GM18502 (cell line): Measurements from ENCODE around the gene MT1M.

Experiments used
- ATAC-seq: cut with Tn5 transposase; IDR thresholded peaks from one replicate; pipeline ENCODE4 v1.9.1; 2021; ENCODE audit warnings: mild to moderate bottlenecking; ENCODE audit not compliant: unreplicated experiment, poor library complexity

The MT1M gene

DNA sequence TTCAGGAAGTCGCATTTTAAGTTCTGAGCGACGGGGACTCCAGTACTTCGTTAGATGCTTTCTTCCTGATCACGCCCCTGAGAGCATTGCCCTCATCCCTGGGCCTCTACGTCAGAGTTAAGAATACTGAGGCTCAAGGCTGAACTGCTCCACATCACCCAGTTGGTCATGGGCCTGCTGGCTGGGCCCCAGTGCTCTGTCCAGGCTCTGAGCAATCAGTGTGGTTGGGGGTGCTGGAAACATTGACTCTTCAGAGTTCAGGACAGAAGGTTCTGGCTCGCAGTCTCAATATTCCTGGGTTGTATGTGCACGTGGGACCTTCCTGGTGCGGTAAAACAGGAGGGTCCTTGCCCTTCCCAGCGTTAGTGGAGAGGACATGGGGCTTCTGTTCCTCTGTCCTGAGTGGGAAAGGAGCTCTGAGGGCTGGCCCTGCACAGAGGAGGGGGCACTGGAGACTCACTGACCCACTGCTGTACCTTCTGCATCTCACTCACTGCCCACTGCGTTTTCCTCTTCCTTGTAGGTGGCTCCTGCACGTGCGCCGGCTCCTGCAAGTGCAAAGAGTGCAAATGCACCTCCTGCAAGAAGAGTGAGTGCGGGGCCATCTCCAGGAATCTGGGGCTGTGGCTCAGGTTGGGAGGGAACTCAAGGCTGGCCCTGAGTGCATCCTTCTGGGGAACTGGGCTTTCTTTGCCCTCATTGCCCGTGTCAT lies 6.4 kb upstream of the MT1M start:
- ATAC-seq: no peak

DNA sequence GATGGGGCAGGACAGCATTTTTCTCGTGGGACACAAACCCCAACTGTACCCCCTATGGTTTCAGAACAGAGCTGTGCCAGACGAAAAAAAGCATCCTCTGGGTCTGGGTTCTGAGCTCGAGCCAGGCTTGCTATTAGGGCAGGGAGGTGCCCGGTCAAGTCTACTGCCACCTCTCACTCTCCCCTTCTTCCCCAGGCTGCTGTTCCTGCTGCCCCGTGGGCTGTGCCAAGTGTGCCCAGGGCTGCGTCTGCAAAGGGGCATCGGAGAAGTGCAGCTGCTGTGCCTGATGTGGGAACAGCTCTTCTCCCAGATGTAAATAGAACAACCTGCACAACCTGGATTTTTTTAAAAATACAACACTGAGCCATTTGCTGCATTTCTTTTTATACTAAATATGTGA lies 5.8 kb upstream of the MT1M start:
- no peak for ATAC-seq

DNA sequence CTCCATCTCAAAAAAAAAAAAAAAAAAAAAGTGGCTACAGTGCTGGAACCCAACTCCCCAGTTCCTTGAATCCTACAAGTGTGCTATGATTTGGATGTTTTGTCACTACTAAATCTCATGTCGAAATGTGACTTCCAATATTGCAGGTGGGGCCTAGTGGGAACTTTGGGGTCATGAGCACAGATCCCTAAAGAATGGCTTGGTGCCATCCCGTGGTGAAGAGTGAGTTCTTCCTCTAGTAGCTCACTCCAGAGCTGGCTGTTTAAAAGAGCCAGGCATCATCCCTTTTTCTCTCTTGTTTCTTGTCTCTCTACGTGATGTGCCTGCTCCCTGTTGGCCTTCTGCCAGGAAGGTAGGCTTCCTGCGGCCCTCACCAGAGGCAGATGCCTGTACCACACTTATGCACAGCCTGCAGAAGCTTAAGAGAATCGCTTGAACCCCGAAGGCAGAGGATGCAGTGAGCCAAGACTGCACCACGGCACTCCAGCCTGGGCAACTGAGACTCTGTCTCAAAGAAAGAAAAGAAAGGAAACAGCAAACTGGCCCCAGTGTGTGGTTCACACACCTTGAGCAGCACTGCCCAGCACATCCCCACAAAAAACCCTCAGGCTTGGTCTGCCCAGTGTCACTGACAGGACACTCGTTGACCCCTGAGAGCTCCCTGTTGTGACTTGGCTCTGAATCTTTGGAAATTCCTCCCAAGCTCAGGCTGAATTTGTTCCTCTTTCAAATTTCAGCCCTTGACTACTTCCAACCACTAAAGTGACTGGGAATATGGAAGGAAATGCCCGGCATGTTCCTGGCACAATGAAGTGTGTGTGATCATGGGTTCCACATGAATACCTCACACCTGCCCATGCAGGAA lies 3.7 kb upstream of the MT1M start:
- ATAC-seq: no peak

GRCh38 chr16:56629531-56629930 lies 2.9 kb upstream of the MT1M start:
- ATAC-seq: no peak

DNA sequence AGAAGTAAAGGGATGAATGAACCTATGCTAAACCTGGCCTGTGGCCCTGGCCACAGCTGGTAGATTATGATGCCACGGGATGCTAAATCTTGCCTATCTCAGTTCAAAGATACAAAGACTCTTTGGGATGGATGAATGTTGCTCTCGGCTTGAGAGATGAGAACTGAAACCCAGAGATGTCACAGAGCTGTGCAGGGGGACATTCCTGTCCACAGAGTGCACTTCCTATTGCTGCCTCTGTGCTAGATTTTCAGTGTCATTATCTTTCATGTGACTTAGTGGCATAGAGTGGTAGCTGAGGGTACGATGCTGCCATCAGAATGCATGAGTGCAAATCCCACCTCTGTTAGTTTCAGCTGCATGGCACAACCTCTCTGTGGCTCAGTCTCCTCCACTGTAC lies 2.3 kb upstream of the MT1M start:
- peak; percentile 84 for ATAC-seq

DNA sequence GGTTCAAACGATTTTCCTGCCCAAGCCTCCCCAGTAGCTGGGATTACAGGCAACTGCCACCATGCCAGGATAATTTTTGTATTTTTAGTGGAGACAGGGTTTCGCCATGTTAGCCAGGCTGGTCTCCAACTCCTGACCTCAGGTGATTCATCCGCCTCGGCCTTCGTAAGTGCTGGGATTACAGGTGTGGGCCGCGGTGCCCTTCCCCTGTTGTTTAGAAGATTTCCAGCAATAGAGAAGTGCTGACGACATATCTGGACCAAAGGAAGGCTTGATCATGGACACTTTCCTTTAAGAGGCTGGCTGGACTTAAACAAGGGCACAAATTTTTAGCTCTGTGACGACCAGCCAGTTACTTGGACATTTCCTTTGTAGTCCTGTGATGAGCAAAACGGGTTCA lies 1.3 kb upstream of the MT1M start:
- ATAC-seq: no peak

DNA sequence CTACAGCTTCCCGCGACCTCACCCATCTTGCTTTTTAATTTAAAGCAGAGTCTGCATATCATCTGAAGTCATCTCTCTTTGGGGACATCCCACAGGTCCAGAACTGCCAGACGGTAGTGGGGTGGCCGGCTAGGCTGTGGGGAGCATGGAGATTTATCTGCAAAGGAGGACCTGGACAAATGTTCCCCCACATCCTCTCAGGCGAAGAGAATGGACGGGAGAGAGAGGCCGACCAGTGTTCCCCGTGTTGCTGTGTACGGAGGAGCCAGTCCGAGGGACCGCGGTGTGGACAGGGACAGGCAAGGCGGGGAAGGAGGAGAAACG lies 665 bp upstream of the MT1M start:
- ATAC-seq: no peak

DNA sequence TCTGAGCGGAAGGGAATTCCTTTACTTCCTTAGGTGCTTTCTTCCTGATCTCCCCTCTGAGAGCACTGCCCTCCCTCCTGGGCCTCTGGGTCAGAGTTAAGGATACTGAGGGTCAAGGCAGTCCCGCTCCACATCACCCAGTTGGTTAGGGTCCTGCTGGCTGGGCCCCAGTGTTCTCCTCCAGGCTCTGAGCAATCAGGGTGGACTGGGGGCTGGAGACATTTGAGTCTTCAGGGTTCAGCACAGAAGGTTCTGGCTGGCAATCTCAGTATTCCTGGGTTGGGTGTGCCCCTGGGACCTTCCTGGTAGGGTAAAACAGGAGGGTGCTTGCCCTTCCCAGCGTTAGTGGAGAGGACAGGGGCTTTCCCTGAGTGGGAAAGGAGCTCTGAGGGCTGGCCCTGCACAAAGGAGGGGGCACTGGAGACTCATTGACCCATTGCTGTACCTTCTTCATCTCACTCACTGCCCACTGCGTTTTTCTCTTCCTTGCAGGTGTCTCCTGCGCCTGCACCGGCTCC lies 448 bp downstream of the MT1M start:
- ATAC-seq: no peak

- no peak for ATAC-seq
These were observed 1.1 kb downstream of the MT1M start for GRCh38 chr16:56633535-56633934.

GRCh38 chr16:56634715-56635440 lies 2.4 kb downstream of the MT1M start:
- ATAC-seq: no peak

- no peak for ATAC-seq
These were observed 3.0 kb downstream of the MT1M start for GRCh38 chr16:56635441-56635967.

- ATAC-seq: no peak
These were observed 4.4 kb downstream of the MT1M start for GRCh38 chr16:56636616-56637413.

- no peak for ATAC-seq
These were observed 5.6 kb downstream of the MT1M start, which contains the start of gene MT1A for GRCh38 chr16:56637814-56638750. TSS of gene MT1A (plus strand) at chr16:56638666. CDS start at chr16:56638739, 73 bp downstream.

DNA sequence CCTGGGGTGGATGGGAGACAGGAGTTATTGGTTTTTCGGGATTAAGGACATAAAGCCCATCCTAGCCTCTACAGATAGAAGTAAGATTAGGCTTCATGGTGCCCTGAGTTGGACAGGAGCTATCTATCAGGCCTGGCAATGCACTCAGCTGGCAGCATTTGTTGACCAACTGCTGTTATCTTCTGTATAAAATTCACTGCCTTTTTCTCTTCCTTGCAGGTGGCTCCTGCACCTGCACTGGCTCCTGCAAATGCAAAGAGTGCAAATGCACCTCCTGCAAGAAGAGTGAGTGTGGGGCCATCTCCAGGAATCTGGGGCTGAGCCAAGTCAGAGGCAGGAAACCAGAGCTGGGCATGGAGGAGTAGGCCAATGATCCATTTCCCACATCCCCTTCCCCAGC lies 6.6 kb downstream of the MT1M start:
- no peak for ATAC-seq

- ATAC-seq: no peak
These were observed 7.6 kb downstream of the MT1M start for GRCh38 chr16:56640076-56640475.

DNA sequence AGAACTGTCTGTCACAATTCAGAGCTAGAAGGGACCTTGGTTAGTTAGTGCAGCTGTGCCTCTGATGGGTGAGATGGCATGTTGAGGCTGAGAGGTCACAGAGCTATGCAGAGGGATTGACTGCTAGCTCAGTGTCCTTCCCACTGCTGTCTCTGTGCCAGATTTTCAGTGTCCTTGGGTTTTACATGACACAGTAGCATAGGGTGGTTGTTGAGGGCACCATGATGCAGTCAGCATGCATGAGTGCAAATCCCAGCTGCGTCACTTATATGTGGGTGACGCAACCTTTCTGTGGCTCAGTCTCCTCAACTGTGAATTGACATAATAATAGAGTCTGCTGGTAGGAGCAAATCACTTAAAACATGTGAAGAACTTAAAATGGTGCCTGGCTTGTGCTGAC lies 8.7 kb downstream of the MT1M start:
- ATAC-seq: no peak

- peak; percentile 64 for ATAC-seq
These were observed 10.8 kb downstream of the MT1M start for GRCh38 chr16:56643080-56643778.

DNA sequence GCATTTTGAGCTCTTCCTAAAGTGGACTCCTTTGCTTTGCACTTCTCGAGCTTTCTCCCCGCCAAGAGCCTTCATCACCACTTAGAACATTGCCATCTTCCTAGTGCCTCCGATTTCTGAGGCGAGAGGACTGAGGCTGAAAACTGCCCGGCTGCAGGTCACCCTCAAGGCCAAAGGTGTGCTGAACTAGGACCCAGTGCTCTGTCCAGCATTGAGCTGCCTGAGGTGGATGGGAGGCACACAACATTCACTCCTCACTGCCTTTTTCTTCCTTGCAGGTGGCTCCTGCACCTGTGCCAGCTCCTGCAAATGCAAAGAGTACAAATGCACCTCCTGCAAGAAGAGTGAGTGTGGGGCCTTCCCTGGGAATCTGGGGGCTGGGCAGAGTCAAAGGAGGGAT lies 11.4 kb downstream of the MT1M start:
- no peak for ATAC-seq
